ENCODE results near the gene LRRIQ1. TPM values are rescaled to one million over a fixed set of nuclear protein-coding genes. Genes with fewer than 3 reads are reported as not detected.

Gene LRRIQ1
- total and polyA plus RNA-seq, 2 of the 4 experiments (the other 2 are of a cell fraction), result under 0.01 to 0.05 TPM

DNA sequence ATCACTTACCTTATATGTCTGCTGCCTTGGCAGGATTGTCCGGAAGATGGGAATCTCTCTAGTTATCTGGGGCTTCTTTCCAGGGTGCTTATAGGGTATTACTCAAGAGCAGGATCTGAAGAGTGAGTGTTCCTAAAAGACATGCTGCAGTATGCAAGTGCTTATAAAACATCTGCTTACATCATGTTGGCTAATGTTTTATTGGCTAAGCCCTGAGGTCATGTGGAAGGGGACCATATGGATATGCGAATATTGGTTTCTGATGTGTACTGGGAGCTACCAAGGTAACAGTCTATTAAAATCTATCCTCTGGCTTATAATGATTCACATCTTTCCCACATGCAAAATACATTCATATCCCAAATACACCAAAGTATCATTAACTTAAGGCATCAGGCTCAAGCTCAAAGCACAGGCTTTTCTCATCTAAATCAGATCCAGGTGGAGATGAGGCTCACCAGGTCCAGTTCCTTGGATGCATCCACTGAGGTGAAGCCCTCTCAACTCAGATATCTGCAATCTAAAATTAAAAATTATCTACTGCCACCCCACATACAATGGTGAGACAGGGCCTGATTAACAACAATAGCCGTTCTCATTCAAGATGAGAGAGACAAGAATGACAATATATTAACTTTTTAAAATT is 29.8 kb downstream of the LRRIQ1 start:
- H3K9me3 ChIP-seq (ENCODE audit: control insufficient read depth, insufficient read depth, low read length), result no peaks in the 10 kb centered on the region
- no peak overlapping the region for H2BK15ac ChIP-seq (ENCODE audit: low read depth, low read length)
- H3K36me3 ChIP-seq (ENCODE audit: control insufficient read depth, insufficient read depth, low read length), result no peaks in the 10 kb centered on the region
- ATAC-seq (ENCODE audit: low read depth), result no peak
- H3K14ac ChIP-seq (replicated peaks; ENCODE audit: low read depth, low read length), result no peak overlapping the region
- WGBS, 2 experiments (ENCODE audit: extremely low coverage in 2 of 2, insufficient read length in 1 of 2), result no CpG with 5 or more reads among the region's 3 CpGs
- no peak overlapping the region for H4K5ac ChIP-seq (ENCODE audit: low read depth, low read length)
- BruUV-seq (replicated peaks), result no TSS peak
- H3K27ac ChIP-seq (ENCODE audit: insufficient read depth, low read length), result no peak overlapping the region
- no peak overlapping the region for H2AFZ ChIP-seq (replicated peaks; ENCODE audit: low read length, poor library complexity)
- H2BK5ac ChIP-seq (ENCODE audit: low read depth, low read length, poor library complexity, severe bottlenecking), result no peak overlapping the region
- no peak overlapping the region for H4K91ac ChIP-seq (ENCODE audit: insufficient read depth, low read depth, low read length)
- no peak overlapping the region for H3K9ac ChIP-seq (ENCODE audit: low read depth, low read length)
- no peak overlapping the region for H2AK5ac ChIP-seq (ENCODE audit: low read depth, low read length)
- no peak overlapping the region for H3K18ac ChIP-seq (ENCODE audit: low read depth, low read length)
- H3K4me2 ChIP-seq (ENCODE audit: low read depth, low read length), result no peak overlapping the region
- H3K79me1 ChIP-seq (ENCODE audit: low read depth in 1 of 2, low read length in 2 of 2), result no peaks in the 10 kb centered on the region
- H3K4me3 ChIP-seq (ENCODE audit: insufficient read depth, low read depth, low read length), result no peak overlapping the region
- no peaks in the 10 kb centered on the region for H4K20me1 ChIP-seq (ENCODE audit: insufficient read depth, low read length)
- H2AK9ac ChIP-seq (replicated peaks; ENCODE audit: low read depth, low read length, poor library complexity), result no peak overlapping the region
- DNase-seq, result no peak
- ChIA-PET CTCF (no interaction called here), POLR2A (ENCODE audit: unreplicated experiment) (no interaction called here)
- H2BK120ac ChIP-seq (ENCODE audit: low read depth, low read length), result no peak overlapping the region
- no peaks in the 10 kb centered on the region for H3K27me3 ChIP-seq (ENCODE audit: control insufficient read depth, insufficient read depth, low read length)
- H2BK20ac ChIP-seq (ENCODE audit: low read depth, low read length), result no peak overlapping the region
- intact Hi-C loops (cut with micrococcal nuclease), result no loop called here
- TF ChIP-seq CHD1 (IDR thresholded peaks at IDR 0.05; ENCODE audit: low read depth, low read length) (no peak), RAD21 (IDR thresholded peaks at IDR 0.05; ENCODE audit: low read length) (no peak), POLR2A (IDR thresholded peaks at IDR 0.05; ENCODE audit: low read depth, low read length) (no peak), FOS (IDR thresholded peaks at IDR 0.05; ENCODE audit: low read depth, low read length) (no peak), RFX5 (IDR thresholded peaks at IDR 0.05; ENCODE audit: low read depth, low read length) (no peak), CEBPB (IDR thresholded peaks at IDR 0.05; ENCODE audit: low read depth, low read length) (no peak), BHLHE40 (IDR thresholded peaks at IDR 0.05; ENCODE audit: low read depth, low read length) (no peak), MAFK (IDR thresholded peaks at IDR 0.05; ENCODE audit: low read depth, low read length) (no peak), NFE2L2 (IDR thresholded peaks at IDR 0.05; ENCODE audit: low read depth, low read length) (no peak), MXI1 (IDR thresholded peaks at IDR 0.05; ENCODE audit: borderline replicate concordance, low read depth, low read length) (no peak), RCOR1 (IDR thresholded peaks at IDR 0.05; ENCODE audit: insufficient replicate concordance, low read length) (no peak), MAZ (IDR thresholded peaks at IDR 0.05; ENCODE audit: borderline replicate concordance, low read depth, low read length) (no peak), SMC3 (IDR thresholded peaks at IDR 0.05; ENCODE audit: low read depth, low read length) (no peak)
- TF ChIP-seq, protein P1, sequence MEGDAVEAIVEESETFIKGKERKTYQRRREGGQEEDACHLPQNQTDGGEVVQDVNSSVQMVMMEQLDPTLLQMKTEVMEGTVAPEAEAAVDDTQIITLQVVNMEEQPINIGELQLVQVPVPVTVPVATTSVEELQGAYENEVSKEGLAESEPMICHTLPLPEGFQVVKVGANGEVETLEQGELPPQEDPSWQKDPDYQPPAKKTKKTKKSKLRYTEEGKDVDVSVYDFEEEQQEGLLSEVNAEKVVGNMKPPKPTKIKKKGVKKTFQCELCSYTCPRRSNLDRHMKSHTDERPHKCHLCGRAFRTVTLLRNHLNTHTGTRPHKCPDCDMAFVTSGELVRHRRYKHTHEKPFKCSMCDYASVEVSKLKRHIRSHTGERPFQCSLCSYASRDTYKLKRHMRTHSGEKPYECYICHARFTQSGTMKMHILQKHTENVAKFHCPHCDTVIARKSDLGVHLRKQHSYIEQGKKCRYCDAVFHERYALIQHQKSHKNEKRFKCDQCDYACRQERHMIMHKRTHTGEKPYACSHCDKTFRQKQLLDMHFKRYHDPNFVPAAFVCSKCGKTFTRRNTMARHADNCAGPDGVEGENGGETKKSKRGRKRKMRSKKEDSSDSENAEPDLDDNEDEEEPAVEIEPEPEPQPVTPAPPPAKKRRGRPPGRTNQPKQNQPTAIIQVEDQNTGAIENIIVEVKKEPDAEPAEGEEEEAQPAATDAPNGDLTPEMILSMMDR (conservative IDR thresholded peaks at IDR 0.05; ENCODE audit: low read depth, low read length), result no peak
- TF ChIP-seq, protein P2, sequence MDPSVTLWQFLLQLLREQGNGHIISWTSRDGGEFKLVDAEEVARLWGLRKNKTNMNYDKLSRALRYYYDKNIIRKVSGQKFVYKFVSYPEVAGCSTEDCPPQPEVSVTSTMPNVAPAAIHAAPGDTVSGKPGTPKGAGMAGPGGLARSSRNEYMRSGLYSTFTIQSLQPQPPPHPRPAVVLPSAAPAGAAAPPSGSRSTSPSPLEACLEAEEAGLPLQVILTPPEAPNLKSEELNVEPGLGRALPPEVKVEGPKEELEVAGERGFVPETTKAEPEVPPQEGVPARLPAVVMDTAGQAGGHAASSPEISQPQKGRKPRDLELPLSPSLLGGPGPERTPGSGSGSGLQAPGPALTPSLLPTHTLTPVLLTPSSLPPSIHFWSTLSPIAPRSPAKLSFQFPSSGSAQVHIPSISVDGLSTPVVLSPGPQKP (IDR thresholded peaks at IDR 0.05; ENCODE audit: borderline replicate concordance, low read depth, low read length), result no peak
- TF ChIP-seq, protein P3, sequence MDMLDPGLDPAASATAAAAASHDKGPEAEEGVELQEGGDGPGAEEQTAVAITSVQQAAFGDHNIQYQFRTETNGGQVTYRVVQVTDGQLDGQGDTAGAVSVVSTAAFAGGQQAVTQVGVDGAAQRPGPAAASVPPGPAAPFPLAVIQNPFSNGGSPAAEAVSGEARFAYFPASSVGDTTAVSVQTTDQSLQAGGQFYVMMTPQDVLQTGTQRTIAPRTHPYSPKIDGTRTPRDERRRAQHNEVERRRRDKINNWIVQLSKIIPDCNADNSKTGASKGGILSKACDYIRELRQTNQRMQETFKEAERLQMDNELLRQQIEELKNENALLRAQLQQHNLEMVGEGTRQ (IDR thresholded peaks at IDR 0.05; ENCODE audit: low read depth, low read length), result no peak
- no peaks in the 10 kb centered on the region for H3K9me1 ChIP-seq (ENCODE audit: insufficient read depth, low read length)
- no peak overlapping the region for H3K56ac ChIP-seq (ENCODE audit: extremely low read depth, insufficient read depth, low read length)
- no peak overlapping the region for H3K23ac ChIP-seq (ENCODE audit: low read depth, low read length)
- dilution Hi-C loops (cut with HindIII; ENCODE audit: low sequenced_read_pairs, unreplicated experiment), result no loop called here
- in situ Hi-C loops (cut with MboI; ENCODE audit: low sequenced_read_pairs), result no loop called here
- no peaks in the 10 kb centered on the region for H3K4me1 ChIP-seq (ENCODE audit: control insufficient read depth, insufficient read depth, low read length)
- no peak overlapping the region for H3K4ac ChIP-seq (ENCODE audit: low read depth, low read length)
- H4K8ac ChIP-seq (ENCODE audit: low read depth in 2 of 2, low read length in 2 of 2), result no peak overlapping the region
